IPS DF 6.9 (cell line): ENCODE results near the gene USP6NL.

ENCODE experiments used
- DNase-seq: peaks from one replicate; pipeline ENCODE4 v3.0.0-alpha.2; 2013; ENCODE audit warnings: low read depth, low spot score
- H3K27ac ChIP-seq: one replicate; pipeline ENCODE4 v1.5.1; 2013; ENCODE audit warnings: low read length, control low read depth
- H3K27me3 ChIP-seq: 2 replicates; pipeline ENCODE4 v1.6.1; 2013; ENCODE audit warnings: mild to moderate bottlenecking, low read length; ENCODE audit not compliant: control insufficient read depth, insufficient read depth
- H3K36me3 ChIP-seq: 2 replicates; pipeline ENCODE4 v1.6.1; 2013; ENCODE audit warnings: low read length; ENCODE audit not compliant: control insufficient read depth, insufficient read depth
- H3K4me1 ChIP-seq: 2 replicates; pipeline ENCODE4 v1.6.1; 2013; ENCODE audit warnings: low read length; ENCODE audit not compliant: control insufficient read depth, insufficient read depth
- H3K4me3 ChIP-seq: 2 replicates; pipeline ENCODE4 v1.5.1; 2013; ENCODE audit warnings: mild to moderate bottlenecking, low read length
- H3K9me3 ChIP-seq: 2 replicates; pipeline ENCODE4 v1.6.1; 2013; ENCODE audit warnings: low read length, inconsistent platforms; ENCODE audit not compliant: control insufficient read depth, insufficient read depth
- WGBS: extraction: QIAGEN DNeasy Blood & Tissue Kit; methylation state at CpG from one replicate; pipeline ENCODE4 v1.1.7; 2013; ENCODE audit warnings: mixed read lengths, missing lambda C conversion rate; ENCODE audit not compliant: insufficient read length, insufficient coverage; 5-methylcytosine and 5-hydroxymethylcytosine counted together

The USP6NL gene

GRCh38 chr10:11604865-11605650 is 6.4 kb downstream of the USP6NL start:
- H3K4me3 ChIP-seq = no peak overlapping the region
- no peaks in the 10 kb centered on the region for H3K36me3 ChIP-seq
- H3K27me3 ChIP-seq = no peaks in the 10 kb centered on the region
- H3K4me1 ChIP-seq = peaks cover 5% of the 10 kb centered on the region; the same call in 1 of the 2 replicates
- H3K9me3 ChIP-seq = no peaks in the 10 kb centered on the region
- no peak overlapping the region for H3K27ac ChIP-seq
- WGBS = no CpG with 5 or more reads among the region's 2 CpGs
- no peak for DNase-seq

GRCh38 chr10:11603741-11604140 is 7.7 kb downstream of the USP6NL start:
- no peaks in the 10 kb centered on the region for H3K9me3 ChIP-seq
- no peak overlapping the region for H3K4me3 ChIP-seq
- no peak overlapping the region for H3K27ac ChIP-seq
- H3K27me3 ChIP-seq = no peaks in the 10 kb centered on the region
- H3K36me3 ChIP-seq = no peaks in the 10 kb centered on the region
- H3K4me1 ChIP-seq = peaks cover 2% of the 10 kb centered on the region; the same call in 1 of the 2 replicates
- DNase-seq = no peak
- no CpG with 5 or more reads among the region's 1 CpG for WGBS

GRCh38 chr10:11602919-11603523 is 8.4 kb downstream of the USP6NL start:
- WGBS = no CpG with 5 or more reads among the region's 7 CpGs
- Histone ChIP-seq H3K4me3 (no peak overlapping the region), H3K27me3 (no peaks in the 10 kb centered on the region), H3K36me3 (no peaks in the 10 kb centered on the region), H3K27ac (no peak overlapping the region), H3K9me3 (no peaks in the 10 kb centered on the region), H3K4me1 (peaks cover 2% of the 10 kb centered on the region; the same call in 1 of the 2 replicates)
- DNase-seq = no peak

GRCh38 chr10:11602358-11602757 is 9.1 kb downstream of the USP6NL start:
- Histone ChIP-seq H3K9me3 (no peaks in the 10 kb centered on the region), H3K36me3 (no peaks in the 10 kb centered on the region), H3K27ac (no peak overlapping the region), H3K27me3 (no peaks in the 10 kb centered on the region), H3K4me3 (no peak overlapping the region), H3K4me1 (peaks cover 2% of the 10 kb centered on the region; the same call in 1 of the 2 replicates)
- no CpG with 5 or more reads among the region's 7 CpGs for WGBS
- no peak for DNase-seq

- Histone ChIP-seq H3K4me1 (peaks cover 2% of the 10 kb centered on the region; the same call in 1 of the 2 replicates), H3K4me3 (no peak overlapping the region), H3K27ac (no peak overlapping the region), H3K9me3 (no peaks in the 10 kb centered on the region), H3K36me3 (no peaks in the 10 kb centered on the region), H3K27me3 (no peaks in the 10 kb centered on the region)
- no peak for DNase-seq
- whole genome bisulfite sequencing = no CpG with 5 or more reads among the region's 1 CpG
Measured at GRCh38 chr10:11601670-11602069, 9.8 kb downstream of the USP6NL start.

- Histone ChIP-seq H3K27me3 (no peaks in the 10 kb centered on the region), H3K4me3 (no peak overlapping the region), H3K4me1 (peaks cover 2% of the 10 kb centered on the region; the same call in 1 of the 2 replicates), H3K27ac (no peak overlapping the region), H3K36me3 (no peaks in the 10 kb centered on the region), H3K9me3 (no peaks in the 10 kb centered on the region)
- no CpG with 5 or more reads among the region's 3 CpGs for WGBS
- DNase-seq = no peak
Measured at GRCh38 chr10:11600280-11600679, 11.2 kb downstream of the USP6NL start.

- no peak for DNase-seq
- no CpG with 5 or more reads among the region's 8 CpGs for WGBS
- Histone ChIP-seq H3K9me3 (no peaks in the 10 kb centered on the region), H3K4me1 (peaks cover 4% of the 10 kb centered on the region), H3K36me3 (no peaks in the 10 kb centered on the region), H3K4me3 (no peak overlapping the region), H3K27me3 (no peaks in the 10 kb centered on the region), H3K27ac (no peak overlapping the region)
Measured at GRCh38 chr10:11598712-11599397, 12.6 kb downstream of the USP6NL start.

GRCh38 chr10:11597470-11597869 is 14.0 kb downstream of the USP6NL start:
- no peaks in the 10 kb centered on the region for H3K36me3 ChIP-seq
- no peak overlapping the region for H3K4me3 ChIP-seq
- no peak for DNase-seq
- peaks cover 2% of the 10 kb centered on the region for H3K4me1 ChIP-seq
- H3K27me3 ChIP-seq = no peaks in the 10 kb centered on the region
- no CpG with 5 or more reads among the region's 3 CpGs for WGBS
- no peaks in the 10 kb centered on the region for H3K9me3 ChIP-seq
- H3K27ac ChIP-seq = no peak overlapping the region

GRCh38 chr10:11595395-11595692 is 16.1 kb downstream of the USP6NL start:
- H3K27me3 ChIP-seq = no peaks in the 10 kb centered on the region
- no peak overlapping the region for H3K27ac ChIP-seq

GRCh38 chr10:11594589-11595394 is 16.7 kb downstream of the USP6NL start:
- 100% methylated on average over 1 of the region's 6 CpGs for WGBS
- DNase-seq = no peak
- Histone ChIP-seq H3K4me3 (no peak overlapping the region), H3K27me3 (no peaks in the 10 kb centered on the region), H3K4me1 (peaks cover 2% of the 10 kb centered on the region), H3K36me3 (no peaks in the 10 kb centered on the region), H3K27ac (no peak overlapping the region), H3K9me3 (no peaks in the 10 kb centered on the region)

More at GRCh38 chr10:11595395-11595692, 16.1 kb downstream of the USP6NL start:
- Histone ChIP-seq H3K4me1 (peaks cover 2% of the 10 kb centered on the region), H3K36me3 (no peaks in the 10 kb centered on the region), H3K4me3 (no peak overlapping the region), H3K9me3 (no peaks in the 10 kb centered on the region)
- no peak for DNase-seq
- no CpG with 5 or more reads among the region's 1 CpG for WGBS
